GM18519 (cell line): ENCODE measurements around the gene DPYSL5.
"Not testable (repeated sequence)": the region's sequence is repeated elsewhere in the genome, so short reads cannot be mapped to it uniquely, and the experiment has no call there.

Experiments
- ATAC-seq: cut with Tn5 transposase; IDR thresholded peaks from one replicate; pipeline ENCODE4 v1.9.1; 2021; ENCODE audit warnings: mild to moderate bottlenecking, moderate library complexity; ENCODE audit not compliant: unreplicated experiment, low FRiP score

Gene DPYSL5, protein sequence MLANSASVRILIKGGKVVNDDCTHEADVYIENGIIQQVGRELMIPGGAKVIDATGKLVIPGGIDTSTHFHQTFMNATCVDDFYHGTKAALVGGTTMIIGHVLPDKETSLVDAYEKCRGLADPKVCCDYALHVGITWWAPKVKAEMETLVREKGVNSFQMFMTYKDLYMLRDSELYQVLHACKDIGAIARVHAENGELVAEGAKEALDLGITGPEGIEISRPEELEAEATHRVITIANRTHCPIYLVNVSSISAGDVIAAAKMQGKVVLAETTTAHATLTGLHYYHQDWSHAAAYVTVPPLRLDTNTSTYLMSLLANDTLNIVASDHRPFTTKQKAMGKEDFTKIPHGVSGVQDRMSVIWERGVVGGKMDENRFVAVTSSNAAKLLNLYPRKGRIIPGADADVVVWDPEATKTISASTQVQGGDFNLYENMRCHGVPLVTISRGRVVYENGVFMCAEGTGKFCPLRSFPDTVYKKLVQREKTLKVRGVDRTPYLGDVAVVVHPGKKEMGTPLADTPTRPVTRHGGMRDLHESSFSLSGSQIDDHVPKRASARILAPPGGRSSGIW

DNA sequence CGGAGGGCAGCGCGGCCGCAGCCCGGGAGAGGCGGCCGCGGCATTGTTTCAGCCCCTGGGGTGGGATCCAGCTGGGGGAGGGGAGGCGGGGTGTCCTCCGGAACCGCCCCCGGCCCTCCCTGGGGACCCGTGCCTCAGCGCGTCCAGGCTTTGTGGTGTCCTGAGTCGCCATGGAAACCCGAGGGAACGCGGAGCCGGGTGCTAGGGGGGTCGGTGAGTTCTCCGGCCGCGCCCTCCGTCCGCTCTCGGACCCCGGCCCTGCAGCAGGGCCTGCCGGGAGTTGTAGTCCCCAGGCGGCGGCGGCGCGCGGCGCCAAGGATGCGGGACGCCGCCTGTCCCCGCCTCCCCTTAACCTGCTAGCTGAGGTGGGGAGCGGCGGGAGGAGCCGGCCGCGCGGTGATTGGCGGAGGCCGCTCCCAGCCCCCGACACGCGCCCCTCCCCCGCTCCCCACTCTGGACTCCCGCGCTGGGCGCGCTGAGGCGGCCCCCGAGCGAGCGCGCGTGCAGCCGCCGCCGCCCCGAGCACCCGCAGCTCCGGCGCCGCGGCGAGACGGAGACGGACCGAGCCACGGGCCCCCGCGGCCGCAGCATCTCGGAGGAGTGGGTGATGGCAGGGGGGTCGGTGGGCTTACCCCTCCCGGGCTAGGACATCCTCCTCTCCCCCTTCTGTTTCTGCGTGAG, at the start of gene DPYSL5:
TSS of gene DPYSL5 (plus strand) at position 478 of the 681 bp plus-strand sequence. CDS start 50,368 bp downstream, outside the sequence.
- ATAC-seq: no peak

DNA sequence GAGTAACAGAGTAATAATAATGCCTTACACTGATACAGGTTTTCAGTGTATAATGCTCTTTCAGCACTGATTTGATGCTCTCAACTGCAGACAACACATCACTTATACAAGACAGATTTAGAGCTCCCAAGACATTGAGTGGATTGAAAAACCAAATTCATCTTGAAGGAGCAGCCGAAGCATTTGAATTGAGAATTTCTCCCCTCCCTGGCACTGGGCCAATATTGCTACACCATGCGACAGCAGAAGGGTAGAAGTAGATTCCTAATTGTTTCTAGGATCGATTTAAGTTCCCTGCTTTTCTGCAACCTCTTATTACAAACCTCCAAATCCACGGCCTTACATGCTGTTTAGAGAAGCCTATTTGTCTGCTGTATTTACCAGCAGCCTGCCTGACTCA, 46.6 kb upstream of the DPYSL5 start:
- ATAC-seq: no peak

DNA sequence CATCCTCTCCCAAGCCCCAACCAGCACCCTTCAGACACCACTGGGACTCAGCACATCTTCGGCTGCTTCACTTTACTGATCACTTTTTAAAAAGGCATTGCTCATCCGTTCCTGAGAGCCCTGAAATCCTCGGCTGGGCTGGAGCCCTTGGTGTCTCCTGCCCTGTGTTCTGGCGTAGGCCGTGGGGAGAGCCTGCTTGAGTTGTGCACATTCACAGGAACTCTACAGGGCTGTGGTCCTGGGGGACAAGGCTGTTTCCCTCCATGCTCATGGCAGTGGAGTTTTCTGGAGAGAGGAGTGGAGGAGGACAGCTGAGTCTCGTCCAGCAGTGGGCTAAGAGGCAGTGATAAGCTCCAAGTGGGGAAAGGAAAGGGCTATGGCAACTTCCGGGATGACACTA, 46.1 kb upstream of the DPYSL5 start:
- no peak for ATAC-seq

DNA sequence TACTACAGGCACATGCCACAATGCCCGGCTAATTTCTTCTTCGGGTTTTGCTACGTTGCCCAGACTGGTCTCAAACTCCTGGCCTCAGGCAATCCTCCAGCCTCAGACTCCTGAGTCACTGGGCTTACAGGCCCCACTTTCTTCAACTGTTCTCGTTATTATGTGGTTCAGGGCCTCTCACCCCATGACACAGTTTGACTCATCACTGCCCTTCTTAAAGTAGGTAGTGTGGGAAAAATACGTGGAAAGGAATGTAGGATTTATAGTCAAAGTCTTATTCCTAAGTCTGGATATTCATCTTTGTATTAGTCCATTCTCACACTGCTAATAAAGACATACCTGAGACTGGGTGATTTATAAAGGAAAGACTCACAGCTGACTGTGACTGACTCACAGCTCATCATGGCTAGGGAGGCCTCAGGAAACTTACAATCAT, 42.7 kb upstream of the DPYSL5 start:
- no peak for ATAC-seq

DNA sequence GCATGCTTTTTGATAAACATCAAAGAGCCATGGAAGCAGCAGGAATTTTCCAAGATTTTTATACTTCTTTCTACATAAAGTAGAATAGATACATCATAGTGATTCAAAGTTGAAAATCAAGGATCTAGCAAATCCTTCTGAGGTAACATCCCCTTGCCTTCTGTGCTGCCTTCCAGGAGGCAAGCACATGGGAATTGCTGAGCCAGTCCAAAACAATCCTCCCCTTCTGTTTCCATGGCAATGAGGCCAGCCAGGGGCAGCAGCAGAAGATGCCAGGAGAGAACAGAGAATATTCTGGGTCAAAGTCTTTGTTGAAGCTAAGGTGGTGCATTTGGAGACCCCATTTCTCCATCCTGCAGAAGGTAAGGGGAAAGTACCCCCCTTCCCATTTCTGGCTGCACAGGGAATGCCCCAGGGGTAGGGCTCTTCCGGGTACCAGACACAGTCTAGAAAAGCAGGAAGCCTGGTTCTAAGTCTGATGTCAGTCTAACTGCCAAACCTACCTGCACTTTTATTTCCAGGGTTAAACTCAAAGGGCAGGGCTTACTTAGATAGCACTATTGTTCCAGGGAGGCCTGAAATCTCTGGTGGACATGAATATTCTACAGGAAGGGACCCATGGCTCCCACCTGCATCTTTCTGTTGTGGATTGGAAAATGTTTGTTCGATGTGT, 40.0 kb upstream of the DPYSL5 start:
- ATAC-seq: no peak

DNA sequence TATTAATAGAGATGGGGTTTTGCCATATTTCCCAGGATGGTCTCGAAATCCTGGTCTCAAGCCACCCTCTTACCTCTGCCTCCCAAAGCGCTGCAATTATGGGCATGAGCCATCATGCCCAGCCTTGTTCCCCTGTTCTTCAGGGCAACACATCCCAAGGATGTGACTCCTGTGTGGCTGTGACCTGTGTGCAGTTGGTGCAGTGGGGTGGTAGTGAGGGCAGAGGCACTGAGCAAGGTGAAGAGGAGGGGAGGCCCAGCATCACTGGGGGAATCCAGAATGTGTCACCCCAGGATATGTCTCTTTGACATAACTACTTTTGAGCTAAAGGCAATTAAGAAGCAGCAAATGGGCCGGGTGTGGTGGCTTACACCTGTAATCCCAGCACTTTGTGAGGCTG, 38.7 kb upstream of the DPYSL5 start:
- no peak for ATAC-seq

DNA sequence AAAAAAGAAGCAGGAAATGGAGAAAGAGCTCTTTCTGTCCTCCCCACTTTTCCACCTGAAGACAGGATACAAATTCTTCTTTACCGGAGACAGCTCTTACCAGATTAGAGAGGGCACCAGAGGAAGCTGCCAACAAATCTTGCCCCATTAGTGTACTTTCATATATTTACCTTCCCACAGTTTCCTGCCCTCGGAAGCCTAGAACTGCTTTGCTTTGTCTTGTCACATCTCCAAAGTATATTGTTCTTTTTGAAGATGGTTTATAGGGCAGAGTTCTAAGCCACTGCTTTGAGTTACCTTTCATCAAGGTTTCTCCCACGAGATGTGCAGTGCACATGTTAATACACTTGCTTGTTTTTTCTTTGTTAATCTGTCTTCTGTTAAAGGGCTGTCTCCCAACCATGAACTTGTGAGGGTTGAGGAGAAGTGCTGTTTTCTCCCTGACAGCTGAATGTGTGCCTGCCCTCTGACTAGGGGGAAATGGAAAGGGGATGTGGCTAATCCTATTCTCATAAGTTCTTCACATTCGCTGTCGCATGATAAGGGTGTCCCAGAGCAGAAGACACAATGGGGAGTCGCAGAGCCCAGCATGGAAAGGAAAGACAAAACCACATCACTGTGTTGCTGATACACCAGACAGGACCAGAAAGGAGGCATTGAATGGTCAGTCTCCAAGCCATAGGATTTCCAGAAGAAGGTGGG, 37.9 kb upstream of the DPYSL5 start:
- no peak for ATAC-seq

DNA sequence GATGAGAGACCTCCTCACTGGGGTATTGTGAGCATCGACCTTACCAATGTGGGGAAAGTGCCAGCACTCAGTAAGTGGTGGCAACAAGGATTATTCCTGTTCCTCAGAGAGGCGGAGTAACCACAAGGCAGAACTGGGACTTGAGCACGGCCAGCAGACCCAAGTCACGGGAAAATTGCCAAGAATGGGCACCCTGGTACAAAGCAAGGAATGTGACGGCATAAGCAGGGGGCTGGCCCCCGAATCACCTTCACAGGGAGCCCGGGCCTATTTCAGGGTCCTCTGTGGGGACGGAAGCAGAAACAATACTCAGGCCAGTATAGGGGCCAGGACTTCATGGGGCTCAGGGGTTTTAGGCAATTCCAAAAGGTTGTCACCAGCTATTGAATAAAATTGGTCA, 36.7 kb upstream of the DPYSL5 start:
- no peak for ATAC-seq

DNA sequence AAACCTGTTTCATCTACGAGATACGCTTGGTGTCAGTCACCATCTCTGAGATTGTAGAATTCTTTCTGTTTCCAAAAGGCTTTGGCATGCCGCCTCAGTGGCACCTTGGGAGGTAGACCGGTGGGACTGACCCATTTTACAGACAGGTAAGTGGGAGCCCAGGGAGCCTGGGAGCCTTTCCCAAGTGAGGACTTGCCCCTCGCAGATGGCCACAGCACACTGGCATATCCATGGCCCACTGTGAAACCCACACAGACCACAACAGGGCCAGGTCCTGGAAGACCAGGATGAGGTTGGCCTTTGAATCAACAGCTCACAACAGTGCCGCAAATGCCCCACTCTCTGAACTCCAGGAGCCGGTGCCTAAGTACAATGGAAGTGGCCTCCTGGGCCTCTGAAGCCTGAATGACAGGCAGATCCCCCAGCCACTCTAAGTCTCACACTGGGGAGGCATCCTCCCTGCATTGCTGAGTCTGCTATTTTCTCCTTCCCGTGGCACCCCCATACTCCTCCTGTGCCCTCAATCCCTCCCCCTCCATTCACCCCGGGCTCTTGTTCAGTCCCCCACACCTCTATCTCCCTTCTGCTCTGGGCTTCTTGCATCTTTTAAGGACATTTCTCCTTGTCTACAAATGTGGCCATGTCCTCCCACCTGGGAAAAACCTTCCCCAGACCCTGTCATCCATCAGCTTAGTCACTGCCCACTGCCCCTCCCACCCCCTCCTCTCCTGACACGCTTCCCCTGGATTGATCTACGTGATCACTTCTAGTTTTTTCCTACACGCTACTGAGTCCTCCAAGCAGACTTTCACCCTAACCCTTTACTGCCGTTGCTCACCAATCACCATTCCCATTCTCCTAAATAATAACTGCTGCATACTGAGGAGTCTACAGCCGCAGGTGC, 35.9 kb upstream of the DPYSL5 start:
- no peak for ATAC-seq

DNA sequence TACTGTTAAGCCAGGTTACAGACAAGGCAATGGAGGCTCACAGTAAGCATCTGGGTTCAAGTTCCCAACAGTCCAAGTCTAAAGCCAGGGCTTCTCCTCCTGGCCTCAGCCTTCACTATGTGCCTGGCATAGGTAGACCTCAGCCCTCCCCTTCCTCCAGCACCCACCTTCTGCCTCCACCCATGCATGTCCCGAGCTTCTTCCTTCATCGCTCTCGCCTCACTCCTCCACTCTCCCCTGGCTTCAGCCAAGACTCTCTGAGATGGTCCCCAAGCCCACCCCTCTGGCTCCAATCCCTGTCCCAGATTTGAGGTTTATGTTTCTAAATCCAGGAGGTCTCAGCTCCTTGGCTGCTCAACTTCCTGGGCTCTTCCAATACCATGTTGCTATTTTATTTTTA, 35.2 kb upstream of the DPYSL5 start:
- ATAC-seq: no peak

DNA sequence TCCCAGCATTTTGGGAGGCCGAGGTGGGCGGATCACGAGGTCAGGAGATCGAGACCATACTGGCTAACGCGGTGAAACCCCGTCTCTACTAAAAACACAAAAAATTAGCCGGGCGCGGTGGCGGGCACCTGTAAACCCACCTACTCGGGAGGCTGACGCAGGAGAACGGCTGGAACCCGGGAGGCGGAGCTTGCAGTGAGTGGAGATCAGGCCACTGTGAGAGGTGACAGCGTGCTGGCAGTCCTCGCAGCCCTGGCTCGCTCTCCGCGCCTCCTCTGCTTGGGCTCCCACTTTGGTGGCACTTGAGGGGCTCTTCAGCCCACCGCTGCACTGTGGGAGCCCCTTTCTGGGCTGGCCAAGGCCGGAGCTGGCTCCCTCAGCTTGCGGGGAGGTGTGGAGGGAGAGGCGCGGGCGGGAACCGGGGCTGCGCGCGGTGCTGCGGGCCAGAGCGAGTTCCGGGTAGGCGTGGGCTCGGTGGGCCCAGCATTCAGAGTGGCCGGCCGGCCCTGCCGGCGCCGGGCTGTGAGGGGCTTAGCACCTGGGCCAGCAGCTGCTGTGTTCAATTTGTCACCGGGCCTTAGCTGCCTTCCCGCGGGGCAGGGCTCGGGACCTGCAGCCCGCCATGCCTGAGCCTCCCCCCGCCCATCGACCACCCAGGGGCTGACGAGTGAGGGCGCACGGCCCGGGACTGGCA, 33.7 kb upstream of the DPYSL5 start:
- ATAC-seq: not testable (repeated sequence)

DNA sequence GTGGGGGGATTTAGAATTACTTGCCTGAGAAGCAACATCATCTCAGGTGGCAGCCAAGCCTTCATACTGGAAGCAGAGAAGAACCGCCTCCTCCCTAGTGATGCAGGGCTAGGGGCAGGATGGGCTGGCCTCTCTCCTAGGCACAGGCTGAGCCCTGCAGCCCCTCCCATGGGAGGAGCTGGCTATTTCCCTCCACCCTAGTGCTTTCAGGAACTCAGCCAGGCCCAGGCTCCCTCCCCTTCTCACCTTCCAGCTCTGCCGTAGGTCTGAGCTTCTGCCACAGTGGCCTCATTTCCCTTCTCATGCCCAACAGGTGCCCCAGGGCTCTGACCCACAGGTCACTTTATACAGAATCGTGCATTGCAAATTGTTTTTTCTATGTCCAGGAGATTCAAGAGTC, 31.0 kb upstream of the DPYSL5 start:
- ATAC-seq: no peak

DNA sequence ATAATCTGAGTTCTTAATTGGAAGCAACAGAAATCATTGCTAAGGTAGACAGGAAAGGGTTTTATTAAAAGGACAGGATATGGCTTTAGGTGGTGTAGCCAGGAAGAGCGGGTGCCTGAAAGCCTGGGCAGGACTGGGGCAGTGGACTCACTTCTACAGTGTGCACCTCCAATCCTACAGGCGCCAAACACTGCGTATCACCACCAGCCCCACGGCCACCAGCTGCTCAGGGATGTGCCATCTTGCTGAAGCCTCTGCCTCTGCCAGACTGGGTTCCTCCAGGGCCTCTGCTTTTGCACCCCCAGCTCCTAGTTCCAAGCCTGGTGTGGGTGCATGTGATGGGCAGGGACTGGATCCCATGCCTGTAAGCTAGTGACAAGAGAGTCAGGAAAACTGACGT, 29.7 kb upstream of the DPYSL5 start:
- ATAC-seq: no peak

DNA sequence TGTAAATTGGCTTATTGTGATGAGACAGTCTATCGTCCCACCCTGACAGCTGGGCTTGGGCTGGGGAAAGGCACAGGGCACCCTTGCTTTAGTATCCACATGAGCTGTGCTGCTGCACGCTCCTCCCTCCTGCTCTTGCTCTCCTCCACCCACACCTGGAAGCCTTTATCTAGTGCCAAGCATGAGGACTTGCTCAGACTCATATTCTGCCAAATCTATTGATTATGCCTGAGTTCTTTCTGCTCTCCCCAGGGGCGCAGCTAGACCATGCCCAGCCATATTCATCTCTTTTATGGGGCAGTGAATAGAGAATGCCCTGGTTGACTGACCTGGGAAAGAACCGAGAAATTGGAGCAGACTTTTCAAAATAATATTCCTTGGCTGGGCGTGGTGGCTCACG, 29.0 kb upstream of the DPYSL5 start:
- no peak for ATAC-seq

DNA sequence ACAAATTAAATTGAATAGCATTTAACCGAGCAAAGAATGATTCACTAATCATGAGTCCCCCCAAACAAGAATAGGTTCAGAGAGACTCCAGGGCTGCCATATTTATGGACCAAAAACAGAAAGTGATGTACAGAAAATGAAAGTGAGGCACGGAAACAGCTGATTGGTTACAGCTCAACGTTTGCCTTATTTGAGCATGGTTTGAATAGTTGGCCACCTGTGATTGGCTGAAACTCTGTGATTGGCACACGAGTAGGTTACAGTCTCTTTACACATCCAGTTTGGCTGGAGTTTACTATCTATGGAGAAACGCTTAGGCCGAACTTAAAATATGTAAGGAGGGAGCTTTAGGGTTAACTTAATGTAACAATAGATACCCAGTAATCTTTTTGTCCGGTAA, 27.0 kb upstream of the DPYSL5 start:
- ATAC-seq: no peak

DNA sequence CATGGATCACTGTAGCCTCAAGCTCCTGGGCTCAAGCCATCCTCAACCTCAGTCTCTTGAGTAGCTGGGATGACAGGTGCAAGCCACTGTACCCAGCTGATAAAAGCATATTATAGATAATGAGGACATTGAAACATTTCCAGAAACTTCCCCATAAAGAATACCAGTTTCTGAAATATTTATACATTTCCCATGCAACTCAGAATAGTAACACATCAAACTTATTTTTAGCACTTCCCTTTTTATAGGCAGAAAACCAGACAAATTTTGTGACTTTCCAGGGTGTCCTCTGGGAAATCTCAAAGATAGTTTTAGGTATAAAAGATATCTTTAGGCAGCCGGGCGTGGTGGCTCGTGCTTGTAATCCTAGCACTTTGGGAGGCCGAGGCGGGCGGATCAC, 25.1 kb upstream of the DPYSL5 start:
- no peak for ATAC-seq

DNA sequence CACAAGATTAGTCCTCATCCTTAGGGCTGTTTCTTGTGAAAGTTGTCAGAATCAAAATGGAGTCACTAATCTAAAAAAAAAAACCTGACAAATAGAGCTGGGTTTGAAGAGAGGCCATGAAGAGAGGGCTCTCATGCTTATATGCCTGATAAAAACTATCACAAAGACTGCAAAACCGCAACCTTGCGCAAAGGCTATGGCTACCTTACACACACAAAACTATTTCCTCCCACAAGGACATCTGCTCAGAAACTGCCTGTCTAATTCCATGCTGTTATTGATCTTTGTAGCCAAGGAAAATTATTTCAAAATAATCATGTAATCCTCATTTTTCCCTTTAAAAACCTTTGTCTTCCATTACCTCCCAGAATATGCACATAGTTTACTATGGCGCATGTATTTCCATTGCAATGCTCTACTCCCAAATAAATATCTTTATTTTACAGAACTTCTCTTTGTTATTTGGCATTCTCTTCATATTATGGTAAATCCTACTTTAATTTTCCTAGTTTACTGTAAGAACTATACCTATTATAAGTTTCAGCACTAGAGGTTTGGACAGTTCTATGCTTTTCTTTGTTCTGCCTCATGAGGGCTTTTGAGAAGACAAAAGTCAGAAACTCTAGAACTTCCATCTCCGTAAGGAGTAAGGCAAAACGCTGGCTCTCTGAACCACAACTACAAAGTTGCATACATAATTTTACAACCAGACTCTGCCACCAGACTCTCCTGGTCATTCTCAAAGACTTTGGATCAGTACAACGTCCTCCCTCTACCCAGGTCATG, 9.6 kb upstream of the DPYSL5 start:
- ATAC-seq: no peak

DNA sequence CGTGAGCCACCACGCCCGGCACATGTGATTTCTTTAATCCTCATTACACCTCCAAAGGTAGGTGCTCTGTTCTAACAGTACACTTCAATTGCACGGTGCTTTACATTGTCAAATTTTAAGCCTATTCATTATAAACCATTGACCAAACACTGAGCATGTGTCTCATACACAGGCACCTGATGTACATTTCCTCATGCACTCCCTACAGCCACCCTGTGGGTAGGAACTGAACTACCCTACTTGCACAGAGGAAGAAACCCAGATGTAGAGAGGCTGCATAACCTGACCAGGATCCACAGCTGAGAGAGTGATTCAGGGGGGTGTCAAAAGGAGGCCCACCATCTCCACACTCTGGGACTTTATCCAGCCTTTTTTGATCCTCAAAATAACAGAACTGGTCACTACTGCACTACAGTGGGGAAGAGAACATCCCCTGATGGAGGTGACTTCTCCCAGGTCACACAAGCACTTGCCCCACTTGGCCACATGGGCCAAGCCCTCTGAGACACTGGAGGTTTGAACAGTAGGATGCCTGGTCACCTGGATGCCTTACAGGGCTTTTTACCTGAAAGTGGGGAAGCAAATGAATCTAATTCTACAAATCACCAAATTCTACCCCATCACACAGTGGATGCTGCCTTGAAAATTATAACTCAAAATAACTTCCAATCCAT, 6.9 kb upstream of the DPYSL5 start:
- ATAC-seq: no peak
